ENCODE measurements around the gene ZNF136.

Gene ZNF136

GRCh38 chr19:12162882-12163806 is at the start of gene ZNF136:
Gene ZNF136 (plus strand): TSS chr19:12163096. CDS start chr19:12163204, 108 bp downstream.
- peak; percentile 94 for DNase-seq

- no peak for DNase-seq
Measured at GRCh38 chr19:12113121-12113520, 49.8 kb upstream of the ZNF136 start.

GRCh38 chr19:12117201-12117970 is 45.5 kb upstream of the ZNF136 start:
- DNase-seq, result no peak

- DNase-seq, result no peak
Measured at GRCh38 chr19:12126707-12127106, 36.2 kb upstream of the ZNF136 start.

- no peak for DNase-seq
Measured at GRCh38 chr19:12133069-12133468, 29.8 kb upstream of the ZNF136 start.

- no peak for DNase-seq
Measured at GRCh38 chr19:12137221-12137940, 25.5 kb upstream of the ZNF136 start.

- DNase-seq, result no peak
Measured at GRCh38 chr19:12139269-12139668, 23.6 kb upstream of the ZNF136 start.

- peak; percentile 91 for DNase-seq
Measured at GRCh38 chr19:12139885-12140544, 22.9 kb upstream of the ZNF136 start, which contains the start of gene ZNF20. Gene ZNF20 (minus strand): TSS chr19:12140350. CDS start chr19:12140182, 168 bp downstream.

- peak; percentile 84 for DNase-seq
Measured at GRCh38 chr19:12140545-12141404, 22.1 kb upstream of the ZNF136 start.

- no peak for DNase-seq
Measured at GRCh38 chr19:12141405-12141736, 21.5 kb upstream of the ZNF136 start.

- DNase-seq, result no peak
Measured at GRCh38 chr19:12145348-12145747, 17.5 kb upstream of the ZNF136 start.

- DNase-seq, result no peak
Measured at GRCh38 chr19:12155324-12155860, 7.5 kb upstream of the ZNF136 start.

- DNase-seq, result peak; percentile 67
Measured at GRCh38 chr19:12156223-12157058, 6.5 kb upstream of the ZNF136 start, which contains the start of gene ZNF625. Gene ZNF625 (minus strand): TSS chr19:12156734. CDS start chr19:12156558, 176 bp downstream.

- DNase-seq, result no peak
Measured at GRCh38 chr19:12159773-12160414, 3.0 kb upstream of the ZNF136 start.

GRCh38 chr19:12162513-12162881 is 399 bp upstream of the ZNF136 start:
- DNase-seq, result no peak

- DNase-seq, result no peak
Measured at GRCh38 chr19:12163826-12164225, 930 bp downstream of the ZNF136 start.

GRCh38 chr19:12166626-12167025 is 3.7 kb downstream of the ZNF136 start:
- DNase-seq, result no peak

- no peak for DNase-seq
Measured at GRCh38 chr19:12180377-12180776, 17.5 kb downstream of the ZNF136 start.

- no peak for DNase-seq
Measured at GRCh38 chr19:12187625-12188024, 24.7 kb downstream of the ZNF136 start.
